GM12873 (cell line): ENCODE results near the gene GALNT3.

Source experiments
- CTCF ChIP-seq: IDR thresholded peaks from 2 replicates; pipeline ENCODE4 v1.5.1; 2012; ENCODE audit warnings: low read depth, mild to moderate bottlenecking, moderate library complexity, low read length, control low read depth; ENCODE audit not compliant: insufficient read depth; ENCODE audit errors: missing control alignments

Gene GALNT3

GRCh38 chr2:165827921-165828276, 33.9 kb upstream of the GALNT3 start:
- TF ChIP-seq CTCF = no peak

GRCh38 chr2:165827016-165827920, 33.2 kb upstream of the GALNT3 start:
- TF ChIP-seq CTCF = no peak

GRCh38 chr2:165825041-165825440, 31.0 kb upstream of the GALNT3 start:
- no peak for TF ChIP-seq CTCF

GRCh38 chr2:165820296-165820695, 26.2 kb upstream of the GALNT3 start:
- TF ChIP-seq CTCF = no peak

- TF ChIP-seq CTCF = no peak
Observed at GRCh38 chr2:165818920-165819319, 24.9 kb upstream of the GALNT3 start.

GRCh38 chr2:165815299-165816141, 21.5 kb upstream of the GALNT3 start:
- no peak for TF ChIP-seq CTCF

GRCh38 chr2:165814473-165814872, 20.4 kb upstream of the GALNT3 start:
- TF ChIP-seq CTCF = no peak
